Keratinocyte (primary cell): ENCODE measurements around the gene SLC2A11. TPM values are rescaled to one million over a fixed set of nuclear protein-coding genes. Genes with fewer than 3 reads are reported as not detected.
A peak's percentile ranks its signal among the peaks of the same experiment; 100 is the strongest.

Experiments used
- DNase-seq: peaks from one replicate; pipeline ENCODE4 v3.0.0-alpha.2; 2011; ENCODE audit warnings: low read depth, missing footprints, low spot score
- FAIRE-seq: peaks from 2 replicates; lab custom pipeline; 2011; peaks lifted over from hg19 to GRCh38; lab: Jason Lieb, UNC
- H2AFZ ChIP-seq: 2 replicates; pipeline ENCODE4 v1.6.0; 2012; ENCODE audit warnings: low read length, control low read depth, inconsistent platforms; ENCODE audit not compliant: control insufficient read depth
- H3K27ac ChIP-seq: 2 replicates; pipeline ENCODE4 v1.5.1; 2011; ENCODE audit warnings: low read length; ENCODE audit not compliant: control insufficient read depth, insufficient read depth
- H3K27me3 ChIP-seq: 3 replicates; pipeline ENCODE4 v1.6.0; 2011; ENCODE audit warnings: low read length; ENCODE audit not compliant: control insufficient read depth, insufficient read depth; ENCODE audit errors: extremely low read depth
- H3K36me3 ChIP-seq, 2 experiments: 2 replicates in 1 of 2; 3 replicates in 1 of 2; pipeline ENCODE4 v1.5.1; 2011; ENCODE audit warnings: low read length in 2 of 2, mild to moderate bottlenecking in 1 of 2; ENCODE audit not compliant: control insufficient read depth in 2 of 2, insufficient read depth in 2 of 2; ENCODE audit errors: extremely low read depth in 1 of 2
- H3K4me1 ChIP-seq: 3 replicates; pipeline ENCODE4 v1.5.1; 2011; ENCODE audit warnings: low read length; ENCODE audit not compliant: control insufficient read depth, insufficient read depth; ENCODE audit errors: extremely low read depth
- H3K4me2 ChIP-seq: 3 replicates; pipeline ENCODE4 v1.6.0; 2011; ENCODE audit warnings: low read depth, low read length; ENCODE audit not compliant: control insufficient read depth, insufficient read depth; ENCODE audit errors: extremely low read depth
- H3K4me3 ChIP-seq, 3 experiments: fragments of 200-600 bp in 1 of 3; sonication (generic) in 1 of 3; 2 replicates in 2 of 3; 3 replicates in 1 of 3; pipeline ENCODE4 v1.5.1; 2011 to 2016; ENCODE audit warnings: low read length in 3 of 3, mild to moderate bottlenecking in 3 of 3, control low read depth in 2 of 3, inconsistent platforms in 1 of 3, low read depth in 1 of 3, mixed read lengths in 1 of 3, mixed run types in 1 of 3, moderate library complexity in 1 of 3; ENCODE audit not compliant: control insufficient read depth in 2 of 3, insufficient read depth in 2 of 3; ENCODE audit errors: extremely low read depth in 1 of 3
- H3K79me2 ChIP-seq: 2 replicates; pipeline ENCODE4 v1.6.0; 2012; ENCODE audit warnings: low read length; ENCODE audit not compliant: control insufficient read depth, insufficient read depth
- H3K9ac ChIP-seq: 3 replicates; pipeline ENCODE4 v1.6.0; 2011; ENCODE audit warnings: low read length; ENCODE audit not compliant: control insufficient read depth, insufficient read depth; ENCODE audit errors: extremely low read depth
- H3K9me1 ChIP-seq: 3 replicates; pipeline ENCODE4 v1.6.0; 2011; ENCODE audit warnings: low read length; ENCODE audit not compliant: control insufficient read depth, insufficient read depth; ENCODE audit errors: extremely low read depth
- H3K9me3 ChIP-seq: 2 replicates; pipeline ENCODE4 v1.5.1; 2012; ENCODE audit warnings: low read depth, low read length; ENCODE audit not compliant: control insufficient read depth
- H4K20me1 ChIP-seq: 3 replicates; pipeline ENCODE4 v1.6.0; 2011; ENCODE audit warnings: low read length; ENCODE audit not compliant: control insufficient read depth, insufficient read depth; ENCODE audit errors: extremely low read depth
- EZH2 ChIP-seq: IDR thresholded peaks from one replicate; pipeline ENCODE4 v1.6.1; 2012; ENCODE audit warnings: inconsistent platforms, mild to moderate bottlenecking, low read length, moderate library complexity
- dilution Hi-C: fragments of 300-500 bp; cut with MboI; formaldehyde crosslinking; loops from one replicate; pipeline ENCODE4 v1.7.0; 2020; ENCODE audit warnings: low sequenced_read_pairs; ENCODE audit not compliant: extremely low pct_ligation_motif_present
- polyA plus RNA-seq, 5 experiments: library from polyadenylated mRNA; depleted of rRNA in 3 of 5; stranded (reverse) in 3 of 5; stranded (forward) in 1 of 5; unstranded in 1 of 5; fragments of >200 nt; gene quantifications; 1 replicate in 1 of 5; 2 replicates in 3 of 5; 3 replicates in 1 of 5; pipeline versions ENCODE4 v1.2.1 to v1.2.3, GENCODE V29; 2011 to 2012; ENCODE audit warnings: missing spikeins in 2 of 5, low read depth in 1 of 5, low replicate concordance in 1 of 5
- TF ChIP-seq, protein P1 (sequence below), 3 experiments: IDR thresholded peaks in 1 of 3; conservative IDR thresholded peaks in 1 of 3; optimal IDR thresholded peaks in 1 of 3; 2 replicates in 2 of 3; 3 replicates in 1 of 3; pipeline versions ENCODE3 to v1.5.1; 2011; ENCODE audit warnings: low read length in 3 of 3, mild to moderate bottlenecking in 3 of 3, moderate library complexity in 2 of 3, control low read depth in 1 of 3, inconsistent platforms in 1 of 3; ENCODE audit not compliant: insufficient read depth in 2 of 3; ENCODE audit errors: extremely low read depth in 1 of 3

The SLC2A11 gene
- polyA plus RNA-seq, 1 donor (not counting 4 experiments of a cell fraction or from before 2014, with no cell fraction given) = 6.0 TPM

DNA sequence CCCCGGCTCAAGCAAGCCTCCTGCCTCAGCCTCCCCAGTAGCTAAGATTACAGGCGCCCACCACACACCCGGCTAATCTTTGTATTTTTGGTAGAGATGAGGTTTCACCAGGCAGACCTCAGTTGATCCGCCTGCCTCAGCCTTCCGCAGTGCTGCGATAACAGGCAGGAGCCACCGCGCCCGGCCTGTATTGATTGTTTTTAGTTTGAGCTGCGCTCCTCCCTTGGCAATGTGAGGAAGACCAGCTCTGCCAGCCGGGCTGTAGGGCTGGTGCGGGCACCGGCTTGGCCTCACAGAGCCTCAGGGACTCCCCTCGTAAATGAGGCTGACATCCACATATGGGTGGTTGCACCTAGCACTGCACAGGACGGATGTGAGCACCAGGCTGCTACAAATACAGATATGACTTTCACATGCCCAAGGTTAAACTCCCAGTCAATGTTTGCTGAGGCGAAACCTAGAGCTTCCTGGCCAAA lies 7.5 kb upstream of the SLC2A11 start:
- Histone ChIP-seq H2AFZ (no peak overlapping the region), H3K36me3 (no peaks in the 10 kb centered on the region), H3K9me1 (no peaks in the 10 kb centered on the region), H3K27me3 (peaks cover 6% of the 10 kb centered on the region), H4K20me1 (no peaks in the 10 kb centered on the region), H3K9ac (no peak overlapping the region), H3K27ac (no peak overlapping the region), H3K79me2 (no peaks in the 10 kb centered on the region), H3K4me1 (peaks cover 18% of the 10 kb centered on the region), H3K4me3 (no peak overlapping the region), H3K9me3 (no peaks in the 10 kb centered on the region), H3K4me2 (peak overlapping the region; percentile 3)
- DNase-seq (no peak), FAIRE-seq (no peak)
- dilution Hi-C loops = no loop called here
- TF ChIP-seq, protein P1, sequence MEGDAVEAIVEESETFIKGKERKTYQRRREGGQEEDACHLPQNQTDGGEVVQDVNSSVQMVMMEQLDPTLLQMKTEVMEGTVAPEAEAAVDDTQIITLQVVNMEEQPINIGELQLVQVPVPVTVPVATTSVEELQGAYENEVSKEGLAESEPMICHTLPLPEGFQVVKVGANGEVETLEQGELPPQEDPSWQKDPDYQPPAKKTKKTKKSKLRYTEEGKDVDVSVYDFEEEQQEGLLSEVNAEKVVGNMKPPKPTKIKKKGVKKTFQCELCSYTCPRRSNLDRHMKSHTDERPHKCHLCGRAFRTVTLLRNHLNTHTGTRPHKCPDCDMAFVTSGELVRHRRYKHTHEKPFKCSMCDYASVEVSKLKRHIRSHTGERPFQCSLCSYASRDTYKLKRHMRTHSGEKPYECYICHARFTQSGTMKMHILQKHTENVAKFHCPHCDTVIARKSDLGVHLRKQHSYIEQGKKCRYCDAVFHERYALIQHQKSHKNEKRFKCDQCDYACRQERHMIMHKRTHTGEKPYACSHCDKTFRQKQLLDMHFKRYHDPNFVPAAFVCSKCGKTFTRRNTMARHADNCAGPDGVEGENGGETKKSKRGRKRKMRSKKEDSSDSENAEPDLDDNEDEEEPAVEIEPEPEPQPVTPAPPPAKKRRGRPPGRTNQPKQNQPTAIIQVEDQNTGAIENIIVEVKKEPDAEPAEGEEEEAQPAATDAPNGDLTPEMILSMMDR (optimal IDR thresholded peaks at IDR 0.05 in 1 of 3, IDR thresholded peaks at IDR 0.05 in 1 of 3, conservative IDR thresholded peaks at IDR 0.05 in 1 of 3; ENCODE audit: extremely low read depth in 1 of 3, insufficient read depth in 2 of 3, low read length in 3 of 3) = no peak
- TF ChIP-seq EZH2 = no peak

DNA sequence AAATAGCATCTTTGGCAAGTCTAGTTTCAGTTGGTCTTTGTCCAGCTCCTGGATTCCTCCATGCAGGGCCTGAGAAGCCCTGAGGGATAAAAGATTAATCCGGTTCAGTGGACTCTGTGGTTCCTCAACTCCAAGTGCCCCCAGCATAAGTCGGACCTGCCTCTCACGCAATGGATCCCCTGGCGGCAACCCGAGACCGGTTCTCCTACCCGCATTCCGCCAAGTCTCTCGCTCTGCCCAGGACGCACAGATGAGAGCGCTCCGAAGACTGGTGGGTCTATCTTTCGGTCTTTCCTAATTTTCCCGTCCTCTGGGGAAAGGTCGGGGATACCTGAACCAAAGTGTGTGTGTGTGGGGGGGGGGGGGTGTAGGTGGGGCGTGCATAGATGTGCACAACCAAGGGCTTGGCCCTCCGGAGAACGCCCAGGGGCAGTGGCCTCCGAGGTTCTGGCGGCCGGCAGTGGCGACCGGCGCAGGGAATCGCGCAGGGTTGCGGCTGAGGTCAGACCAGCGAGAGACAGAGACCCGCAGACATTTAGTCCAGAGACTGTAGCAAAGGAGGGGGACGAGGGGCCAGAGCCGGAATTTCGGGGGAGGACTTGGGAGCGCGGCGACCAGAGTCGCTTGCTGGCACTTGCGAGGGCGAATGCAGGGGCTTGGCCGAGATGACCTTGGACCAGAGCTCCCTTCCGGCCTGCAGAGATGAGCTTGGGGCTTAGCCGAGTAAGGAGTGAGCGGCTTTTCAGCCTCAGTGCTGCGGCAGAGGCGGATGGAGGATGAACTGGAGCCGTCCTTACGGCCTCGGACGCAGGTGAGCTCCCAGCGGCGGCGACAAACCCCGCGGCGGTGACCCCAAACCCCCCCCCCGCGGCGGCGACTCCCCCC lies 712 bp upstream of the SLC2A11 start:
- TF ChIP-seq EZH2 = no peak
- TF ChIP-seq, protein P1 (optimal IDR thresholded peaks at IDR 0.05 in 1 of 3, IDR thresholded peaks at IDR 0.05 in 1 of 3, conservative IDR thresholded peaks at IDR 0.05 in 1 of 3; ENCODE audit: extremely low read depth in 1 of 3, insufficient read depth in 2 of 3, low read length in 3 of 3) = peak in 1 of 3 experiments; percentile 17
- Histone ChIP-seq H2AFZ (peak overlapping the region; percentile 93), H3K27ac (no peak overlapping the region)

More for the DNA sequence above, 712 bp upstream of the SLC2A11 start:
- H3K4me3 ChIP-seq = peak overlapping the region; percentile 56 to 84 (median 68)
- no peaks in the 10 kb centered on the region for H3K36me3 ChIP-seq
- H4K20me1 ChIP-seq = no peaks in the 10 kb centered on the region
- no peaks in the 10 kb centered on the region for H3K27me3 ChIP-seq
- H3K4me2 ChIP-seq = peak overlapping the region; percentile 98
- FAIRE-seq = no peak
- DNase-seq = no peak
- dilution Hi-C loops = no loop called here
- no peaks in the 10 kb centered on the region for H3K79me2 ChIP-seq
- peak overlapping the region; percentile 65 for H3K9ac ChIP-seq
- peaks cover 10% of the 10 kb centered on the region for H3K4me1 ChIP-seq
- no peaks in the 10 kb centered on the region for H3K9me1 ChIP-seq
- no peaks in the 10 kb centered on the region for H3K9me3 ChIP-seq
